NOMO-1 treated with DMSO at 0.1 percent for 48 hours (cell line): ENCODE data around the gene SLC66A3.

Source experiments
- DNase-seq: peaks from one replicate; lab custom pipeline; 2025; ENCODE audit not compliant: unreplicated experiment; lab: John Stamatoyannopoulos, UW

Gene SLC66A3

GRCh38 chr2:11155381-11156035 is at the start of gene SLC66A3:
SLC66A3 (plus strand) TSS chr2:11155467; CDS start chr2:11155547, 80 bp downstream.
- DNase-seq: peak; percentile 92

DNA sequence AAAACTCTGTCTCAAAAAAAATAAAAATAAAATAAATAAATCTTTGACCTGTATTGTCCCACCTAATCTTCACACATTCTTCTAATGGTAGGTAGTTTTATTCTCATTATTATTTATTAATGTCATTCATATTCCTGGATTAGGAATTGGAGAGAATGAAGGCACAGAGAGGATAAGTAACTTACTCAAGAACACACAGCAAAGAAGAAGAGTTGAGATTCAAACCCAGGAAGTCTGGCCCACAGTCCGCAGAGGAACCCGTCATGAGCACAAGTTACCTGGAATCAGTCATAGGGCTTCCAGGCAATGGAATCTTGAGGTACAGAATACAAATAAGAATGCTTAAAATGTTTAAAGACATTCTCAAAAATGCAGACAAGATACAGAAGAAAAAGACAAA is 46.3 kb upstream of the SLC66A3 start:
- no peak for DNase-seq

- no peak for DNase-seq
These were observed 42.3 kb upstream of the SLC66A3 start for GRCh38 chr2:11112870-11113428.

DNA sequence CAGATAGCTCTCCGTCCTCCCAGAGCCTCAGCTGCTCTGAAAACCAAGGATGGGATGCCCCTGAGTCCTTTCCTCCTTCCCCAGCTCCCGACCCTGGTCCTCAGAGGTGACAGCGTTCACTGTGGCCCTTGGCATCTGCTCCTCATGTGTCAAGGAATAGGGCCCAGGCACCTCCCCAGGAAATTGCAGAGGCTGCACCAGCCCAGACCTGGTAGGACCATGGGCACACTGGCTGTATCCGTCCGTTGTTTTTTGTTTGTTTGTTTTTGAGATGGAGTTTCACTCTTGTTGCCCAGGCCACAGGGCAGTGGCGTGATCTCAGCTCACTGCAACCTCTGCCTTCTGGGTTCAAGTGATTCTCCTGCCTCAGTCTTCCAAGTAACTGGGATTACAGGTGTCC is 37.5 kb upstream of the SLC66A3 start:
- DNase-seq: no peak

DNA sequence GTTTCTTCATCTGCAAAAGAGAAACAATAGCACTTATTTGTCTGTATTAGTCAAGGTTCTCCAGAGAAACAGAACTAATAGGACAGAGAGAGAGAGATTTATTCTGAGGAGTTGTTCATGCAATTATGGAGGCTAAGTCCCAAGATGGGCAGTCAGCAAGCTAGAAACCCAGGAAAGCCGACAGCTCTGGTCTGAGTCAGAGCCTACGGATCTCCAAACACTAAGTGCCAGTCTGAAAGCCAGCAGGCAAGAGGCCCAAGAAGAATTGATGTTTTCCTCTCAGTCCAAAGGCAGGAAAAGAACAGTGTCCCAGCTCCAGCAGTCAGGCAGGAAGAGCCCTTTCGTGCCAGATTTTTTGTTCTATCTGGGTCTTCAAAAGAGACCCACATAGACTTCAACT is 36.5 kb upstream of the SLC66A3 start:
- no peak for DNase-seq

DNA sequence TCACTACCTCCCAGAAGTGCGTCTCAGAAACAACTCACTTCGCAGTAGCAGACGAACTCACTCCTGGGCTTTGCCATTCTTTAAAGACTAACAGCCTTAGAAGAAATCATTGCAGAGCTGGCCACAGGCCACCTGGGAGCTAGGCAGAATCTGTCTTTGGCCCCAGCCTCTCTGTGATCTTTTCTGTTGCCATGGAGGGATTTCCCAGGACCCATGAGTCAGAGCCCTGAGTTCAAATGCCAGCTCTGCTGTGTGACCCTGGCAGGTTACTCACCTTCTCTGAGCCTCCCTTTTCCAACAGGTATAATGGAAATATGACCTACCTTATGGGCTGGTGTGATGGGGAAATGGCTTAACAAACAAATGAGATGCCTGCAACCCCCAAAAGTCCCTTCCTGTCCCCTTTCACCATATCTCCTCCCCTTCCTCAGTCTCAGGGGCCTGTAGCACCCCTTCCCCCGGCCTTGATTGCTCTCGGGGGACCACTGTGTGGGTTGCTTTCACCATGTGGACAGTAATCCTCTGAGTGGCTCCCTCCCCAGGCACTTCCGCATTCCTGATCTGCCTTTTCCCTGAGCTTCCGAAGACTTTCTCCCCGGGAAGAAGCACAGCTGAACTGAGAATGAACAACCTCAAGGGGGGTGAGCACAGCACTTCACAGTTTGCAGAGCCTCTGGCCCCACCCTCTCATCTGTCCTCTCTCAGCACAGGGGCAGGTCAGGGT is 34.0 kb upstream of the SLC66A3 start:
- no peak for DNase-seq

GRCh38 chr2:11121823-11122155 is 33.5 kb upstream of the SLC66A3 start:
- DNase-seq: no peak

GRCh38 chr2:11122380-11122779 is 32.9 kb upstream of the SLC66A3 start:
- no peak for DNase-seq

- no peak for DNase-seq
These were observed 32.1 kb upstream of the SLC66A3 start for GRCh38 chr2:11123001-11123809.

DNA sequence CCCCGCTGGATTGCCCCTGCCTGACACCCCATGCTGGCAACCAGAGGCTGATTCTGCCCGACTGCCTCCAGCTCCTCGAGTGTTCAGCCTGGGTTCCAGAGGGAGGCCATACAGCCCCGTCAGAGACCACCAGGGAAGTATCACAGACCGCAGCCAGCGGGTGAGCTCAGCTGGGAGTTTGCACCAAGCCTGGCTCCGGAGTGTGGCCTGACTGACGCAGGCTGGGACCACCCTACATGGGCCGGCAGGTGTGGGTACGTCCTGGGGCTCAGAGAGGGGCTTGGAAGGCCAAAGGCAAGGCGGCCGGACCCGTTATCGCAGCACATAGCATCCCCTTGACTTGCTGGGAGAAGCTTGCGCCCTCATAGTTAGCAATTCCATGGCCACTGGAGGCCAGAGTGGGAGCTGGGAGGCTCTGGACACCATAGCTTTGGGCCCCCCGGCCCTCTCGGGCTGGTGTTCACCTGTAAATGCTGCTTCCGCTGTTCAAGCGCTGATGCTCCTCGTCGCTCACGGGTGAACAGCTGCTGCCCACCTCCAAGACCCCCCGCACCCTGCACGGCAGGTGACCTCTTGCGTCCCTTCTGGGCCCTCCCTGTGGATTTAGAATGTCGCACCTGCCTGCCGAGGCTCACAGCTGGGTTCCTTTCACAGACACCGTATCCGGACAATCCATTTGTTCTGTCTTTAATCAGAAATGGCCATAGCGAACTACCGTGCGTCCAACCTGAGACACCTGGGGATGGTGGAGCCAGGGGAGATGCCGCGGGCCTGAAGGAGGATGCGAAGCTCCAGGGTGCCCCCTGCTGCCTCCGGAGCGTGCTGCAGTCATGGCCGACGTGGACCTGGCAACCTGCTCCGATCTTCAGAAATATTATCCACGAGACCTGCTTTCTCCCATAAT is 31.2 kb upstream of the SLC66A3 start:
- peak; percentile 59 for DNase-seq

DNA sequence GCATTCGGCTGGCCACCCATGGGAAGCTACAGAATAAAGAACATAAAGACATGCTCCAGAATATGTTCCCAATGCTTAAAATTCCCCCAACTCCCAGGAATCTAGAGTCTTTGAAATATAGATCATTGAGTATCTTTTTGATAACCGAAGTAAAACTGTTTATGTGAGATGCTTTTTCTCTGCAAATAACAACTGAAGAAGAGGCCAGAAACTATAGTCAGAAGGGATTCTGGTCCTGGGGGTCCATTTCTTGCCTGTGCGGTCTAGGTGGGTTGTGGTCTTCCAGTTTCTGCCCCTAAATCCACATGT is 30.6 kb upstream of the SLC66A3 start:
- no peak for DNase-seq

GRCh38 chr2:11127761-11128160 is 27.5 kb upstream of the SLC66A3 start:
- DNase-seq: no peak

DNA sequence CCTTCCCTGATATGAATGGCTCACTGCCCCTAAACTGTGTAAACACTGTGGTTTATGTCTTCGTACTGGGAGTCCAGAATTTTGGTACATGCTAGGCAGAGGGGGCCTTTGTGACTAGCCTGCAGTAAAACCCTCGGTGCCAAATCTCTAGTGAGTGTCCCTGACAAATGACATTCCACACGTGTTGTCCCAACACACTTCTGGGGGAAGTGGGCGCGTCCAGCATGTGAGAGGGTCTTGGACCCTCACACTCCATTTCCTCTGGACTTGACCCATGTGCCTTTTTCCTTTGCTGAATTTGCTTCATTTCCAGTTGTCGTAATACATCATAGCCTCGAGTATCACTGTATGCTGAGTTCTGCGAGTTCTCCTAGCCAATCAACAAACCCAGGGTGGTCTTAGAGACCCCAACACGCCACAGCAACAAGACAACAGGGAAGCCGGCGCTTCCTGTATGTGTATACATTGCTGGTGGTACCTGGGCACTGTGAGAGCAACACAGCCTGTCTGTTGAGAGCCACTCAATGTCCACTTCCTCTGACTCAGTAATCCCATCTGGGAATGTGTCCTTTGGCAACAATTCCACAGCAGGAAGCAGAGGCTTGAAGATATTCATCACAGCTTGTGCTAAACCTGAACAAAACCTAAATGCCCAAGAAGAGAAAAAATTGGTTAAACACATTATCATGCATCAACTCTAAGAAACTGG is 26.9 kb upstream of the SLC66A3 start:
- DNase-seq: no peak

DNA sequence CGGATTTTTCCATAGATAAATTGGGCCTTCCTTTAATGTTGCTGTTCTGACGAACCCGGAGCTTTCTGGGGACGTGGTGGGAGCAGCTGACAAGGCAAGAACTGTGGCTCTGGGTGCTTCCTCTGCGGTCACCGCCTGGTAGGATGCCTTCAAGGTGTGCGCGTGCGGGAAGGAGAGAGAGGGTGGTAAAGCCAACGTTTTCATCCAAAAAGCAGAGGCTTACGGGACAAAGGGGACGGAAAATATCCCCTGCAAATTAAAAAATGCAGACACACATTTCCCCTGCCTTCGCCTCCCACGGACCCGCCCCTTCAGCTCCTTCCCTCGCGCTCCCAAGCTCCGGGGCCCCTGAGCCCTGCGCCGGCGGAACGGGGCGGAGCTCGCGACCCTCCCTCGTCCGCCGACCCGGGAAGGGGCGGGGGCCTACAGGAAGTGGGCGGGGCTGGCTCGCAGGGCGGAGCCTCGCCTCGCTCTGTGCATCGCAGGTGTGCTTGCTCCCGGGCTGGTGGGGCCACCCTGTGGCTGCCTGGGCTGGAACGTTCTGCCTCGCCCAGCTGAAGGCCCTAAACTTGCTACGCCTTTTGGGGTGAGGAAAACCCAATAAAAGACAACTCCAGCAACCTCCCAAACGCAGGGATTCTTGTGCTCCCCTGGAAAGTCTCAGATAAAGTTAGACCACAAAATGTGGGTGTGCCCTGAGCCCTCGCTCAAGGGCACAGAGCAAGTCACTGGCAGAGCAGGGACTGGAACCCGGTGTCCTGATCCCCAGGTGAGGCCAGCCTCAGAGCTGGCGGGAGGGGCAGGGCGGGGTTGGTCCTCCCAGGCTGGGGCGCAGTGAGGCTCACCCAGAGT is 25.4 kb upstream of the SLC66A3 start:
- DNase-seq: peak; percentile 26

GRCh38 chr2:11131166-11131920 is 23.9 kb upstream of the SLC66A3 start:
- DNase-seq: no peak

GRCh38 chr2:11132036-11132671 is 23.1 kb upstream of the SLC66A3 start:
- no peak for DNase-seq

DNA sequence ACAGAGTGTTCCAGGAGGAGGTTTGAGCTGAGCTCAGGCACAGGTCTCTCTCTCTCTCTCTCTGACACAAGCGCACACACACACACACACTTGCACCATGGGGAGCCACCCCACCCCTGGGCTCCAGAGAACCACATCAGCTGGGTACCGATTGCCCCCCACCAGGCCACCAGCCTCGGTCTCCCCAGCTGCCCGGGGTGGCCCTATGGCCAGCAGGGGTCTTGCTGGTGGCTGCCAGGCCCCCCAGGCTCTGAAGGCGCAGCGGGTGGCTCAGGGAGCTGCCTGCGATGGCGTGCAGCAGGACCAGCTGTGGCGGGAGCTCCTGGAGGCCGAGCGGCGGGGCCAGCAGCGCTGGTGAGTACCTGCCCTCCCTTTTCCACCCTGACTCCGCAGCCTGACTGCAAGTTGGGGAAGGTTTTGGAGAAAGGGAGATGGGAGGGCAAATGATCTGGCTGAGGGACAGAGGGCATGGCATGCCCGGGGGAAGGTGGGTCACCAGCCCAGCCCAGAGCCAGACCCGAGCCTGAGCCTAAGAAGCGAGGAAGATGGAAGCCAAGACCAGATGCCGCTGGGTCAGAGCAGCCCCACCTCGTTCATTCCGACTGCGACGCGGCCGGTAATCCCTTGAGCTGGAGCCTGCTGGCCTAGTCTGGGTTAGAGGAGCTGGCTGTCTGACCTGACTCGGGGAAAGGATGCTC is 21.9 kb upstream of the SLC66A3 start:
- no peak for DNase-seq

DNA sequence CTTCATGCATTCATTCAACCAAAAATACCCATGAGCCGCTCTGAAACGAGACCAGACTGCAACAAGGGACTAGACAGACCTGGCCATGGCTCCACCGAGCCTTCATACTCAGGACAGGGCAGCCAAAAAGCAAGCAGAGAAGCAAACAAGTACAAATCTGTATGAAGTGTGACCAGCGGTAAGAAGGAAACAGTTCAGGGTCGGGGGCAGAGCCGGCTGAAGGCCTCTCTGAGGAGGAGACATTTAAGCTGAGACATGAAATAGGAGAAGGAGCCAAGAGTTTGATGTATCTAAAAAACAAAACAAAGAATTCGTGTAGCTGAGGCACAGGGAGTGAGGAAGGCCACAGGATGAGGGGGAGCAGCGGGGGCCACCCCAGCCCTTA is 21.3 kb upstream of the SLC66A3 start:
- DNase-seq: no peak
